Measurements from ENCODE around the gene GNA15.
A peak's percentile ranks its signal among the peaks of the same experiment; 100 is the strongest.

The GNA15 gene

DNA sequence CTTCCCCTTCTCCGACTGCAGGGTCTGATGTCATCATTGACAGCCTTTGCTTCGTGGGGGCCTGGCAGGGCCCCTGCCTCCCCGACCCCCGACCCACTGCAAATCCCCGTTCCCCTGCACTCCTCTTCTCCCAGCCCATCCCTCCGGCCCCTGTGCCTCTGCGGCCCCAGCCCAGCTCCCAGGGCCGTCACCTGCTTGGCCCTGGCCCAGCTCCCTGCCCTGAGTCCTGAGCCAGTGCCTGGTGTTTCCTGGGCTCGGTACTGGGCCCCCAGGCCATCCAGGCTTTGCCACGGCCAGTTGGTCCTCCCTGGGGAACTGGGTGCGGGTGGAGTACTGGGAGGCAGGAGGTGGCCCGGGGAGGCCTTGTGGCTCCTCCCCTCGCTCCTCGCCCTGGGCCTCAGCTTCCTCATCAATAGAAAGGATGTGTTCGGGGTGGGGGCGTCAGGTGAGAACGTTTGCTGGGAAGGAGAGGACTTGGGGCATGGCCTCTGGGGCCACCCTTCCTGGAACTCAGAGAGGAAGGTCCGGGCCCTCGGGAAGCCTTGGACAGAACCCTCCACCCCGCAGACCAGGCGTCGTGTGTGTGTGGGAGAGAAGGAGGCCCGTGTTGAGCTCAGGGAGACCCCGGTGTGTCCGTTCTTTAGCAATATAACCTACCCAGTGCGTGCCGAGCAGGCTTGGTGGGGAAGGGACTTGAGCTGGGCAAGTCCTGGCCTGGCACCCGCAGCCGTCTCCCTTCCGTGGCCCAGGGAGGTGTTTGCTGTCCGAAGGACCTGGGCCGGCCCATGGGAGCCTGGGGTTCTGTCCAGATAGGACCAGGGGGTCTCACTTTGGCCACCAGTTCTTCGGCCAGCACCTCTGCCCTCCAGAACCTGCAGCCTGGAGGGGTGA lies 72.7 kb downstream of the GNA15 start:
- no peak for DNase-seq (ENCODE audit: low read depth)

- DNase-seq (ENCODE audit: low read depth), result peak; percentile 51
Observed at GRCh38 chr19:3210347-3211017, 74.6 kb downstream of the GNA15 start.

DNA sequence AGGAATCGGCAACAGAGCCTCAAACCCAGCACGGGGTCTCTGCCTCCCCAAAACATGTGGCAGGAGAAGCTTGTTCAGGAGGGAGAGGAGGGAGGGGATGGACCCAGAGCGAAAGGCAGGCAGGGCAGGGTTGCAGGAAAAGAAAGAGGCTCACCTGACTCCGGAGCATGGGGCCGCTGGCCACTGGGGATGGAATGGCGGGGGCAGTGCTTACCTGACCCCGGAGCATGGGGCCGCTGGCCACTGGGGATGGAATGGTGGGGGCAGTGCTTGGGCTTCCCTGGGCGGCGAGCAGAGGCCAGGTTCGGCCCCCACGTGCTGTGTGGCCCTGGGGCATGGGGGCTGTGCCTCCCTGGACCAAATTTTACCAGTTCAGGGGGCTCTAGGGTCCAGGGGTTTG lies 75.4 kb downstream of the GNA15 start:
- DNase-seq (ENCODE audit: low read depth), result no peak

- no peak for DNase-seq (ENCODE audit: low read depth)
Observed at GRCh38 chr19:3213159-3213558, 77.3 kb downstream of the GNA15 start.

All from stimulated activated CD4-positive, alpha-beta T cell treated with anti-CD3 and anti-CD28 coated beads, Interleukin-2, amount 100 ng/mL, for 4 hours (primary cell).